Loucy (cell line): ENCODE results near the gene ALG8.

Source experiments
- EZH2phosphoT487 ChIP-seq: fragments of 200-600 bp; IDR thresholded peaks from 2 replicates; pipeline ENCODE4 v1.6.1; 2018; ENCODE audit warnings: antibody characterized with exemption, mild to moderate bottlenecking, moderate library complexity, borderline replicate concordance
- TF ChIP-seq, protein P1 (sequence below): fragments of 200-600 bp; sonication (generic); conservative IDR thresholded peaks from 2 replicates; pipeline ENCODE4 v1.5.1; 2014; ENCODE audit warnings: mild to moderate bottlenecking, antibody characterized with exemption, low read length

DNA sequence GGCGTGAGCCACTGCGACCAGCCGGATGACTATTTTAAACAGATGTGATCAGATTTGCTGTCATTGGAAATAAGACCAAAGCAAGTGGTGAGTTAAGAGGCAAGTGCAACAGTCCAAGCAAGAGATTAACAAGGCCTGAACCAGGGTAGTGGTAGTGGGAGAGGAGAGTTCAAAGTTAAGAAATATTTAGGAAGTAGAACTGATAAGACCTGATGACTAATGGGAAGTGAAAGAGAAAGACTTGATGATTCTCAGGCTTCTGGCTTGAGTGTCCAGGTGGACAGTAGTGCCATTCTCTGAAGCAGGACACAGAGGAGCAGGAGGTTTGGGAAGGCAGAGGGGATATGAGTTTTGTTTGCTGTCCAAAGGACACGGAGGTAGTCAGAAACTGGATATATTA lies 67.0 kb downstream of the ALG8 start:
- TF ChIP-seq, protein P1, sequence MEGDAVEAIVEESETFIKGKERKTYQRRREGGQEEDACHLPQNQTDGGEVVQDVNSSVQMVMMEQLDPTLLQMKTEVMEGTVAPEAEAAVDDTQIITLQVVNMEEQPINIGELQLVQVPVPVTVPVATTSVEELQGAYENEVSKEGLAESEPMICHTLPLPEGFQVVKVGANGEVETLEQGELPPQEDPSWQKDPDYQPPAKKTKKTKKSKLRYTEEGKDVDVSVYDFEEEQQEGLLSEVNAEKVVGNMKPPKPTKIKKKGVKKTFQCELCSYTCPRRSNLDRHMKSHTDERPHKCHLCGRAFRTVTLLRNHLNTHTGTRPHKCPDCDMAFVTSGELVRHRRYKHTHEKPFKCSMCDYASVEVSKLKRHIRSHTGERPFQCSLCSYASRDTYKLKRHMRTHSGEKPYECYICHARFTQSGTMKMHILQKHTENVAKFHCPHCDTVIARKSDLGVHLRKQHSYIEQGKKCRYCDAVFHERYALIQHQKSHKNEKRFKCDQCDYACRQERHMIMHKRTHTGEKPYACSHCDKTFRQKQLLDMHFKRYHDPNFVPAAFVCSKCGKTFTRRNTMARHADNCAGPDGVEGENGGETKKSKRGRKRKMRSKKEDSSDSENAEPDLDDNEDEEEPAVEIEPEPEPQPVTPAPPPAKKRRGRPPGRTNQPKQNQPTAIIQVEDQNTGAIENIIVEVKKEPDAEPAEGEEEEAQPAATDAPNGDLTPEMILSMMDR = no peak
- no peak for TF ChIP-seq EZH2phosphoT487
